Measurements from ENCODE around the gene THEMIS2.
"Not testable (repeated sequence)": the region's sequence is repeated elsewhere in the genome, so short reads cannot be mapped to it uniquely, and the experiment has no call there.

The THEMIS2 gene

GRCh38 chr1:27872059-27872801 lies at the start of gene THEMIS2:
Gene THEMIS2, plus strand, starts transcription at chr1:27872544. Its CDS starts 28 bp downstream, at chr1:27872572.
- in situ Hi-C loops (cut with HindIII; ENCODE audit: low sequenced_read_pairs): no loop called here

- in situ Hi-C loops (cut with HindIII; ENCODE audit: low sequenced_read_pairs): no loop called here
These were observed 48.6 kb upstream of the THEMIS2 start for GRCh38 chr1:27823784-27824183.

GRCh38 chr1:27824411-27824810 lies 47.9 kb upstream of the THEMIS2 start:
- in situ Hi-C loops (cut with HindIII; ENCODE audit: low sequenced_read_pairs): no loop called here

- in situ Hi-C loops (cut with HindIII; ENCODE audit: low sequenced_read_pairs): not testable (repeated sequence)
These were observed 42.9 kb upstream of the THEMIS2 start for GRCh38 chr1:27829339-27829960.

- in situ Hi-C loops (cut with HindIII; ENCODE audit: low sequenced_read_pairs): loop anchor here (10.0 kb wide), 2 partner anchors 66 to 334 kb away; no protein-coding TSS in a partner anchor
These were observed 41.5 kb upstream of the THEMIS2 start, which contains the start of gene PPP1R8 for GRCh38 chr1:27830621-27831440. Gene PPP1R8, plus strand, starts transcription at chr1:27830782. Its CDS starts 54 bp downstream, at chr1:27830836.

- in situ Hi-C loops (cut with HindIII; ENCODE audit: low sequenced_read_pairs): loop anchor here (10.0 kb wide), 2 partner anchors 67 to 333 kb away; no protein-coding TSS in a partner anchor
These were observed 40.6 kb upstream of the THEMIS2 start for GRCh38 chr1:27831568-27832410.

GRCh38 chr1:27832762-27833161 lies 39.6 kb upstream of the THEMIS2 start:
- in situ Hi-C loops (cut with HindIII; ENCODE audit: low sequenced_read_pairs): loop anchor here (10.0 kb wide), 2 partner anchors 68 to 332 kb away; no protein-coding TSS in a partner anchor

- in situ Hi-C loops (cut with HindIII; ENCODE audit: low sequenced_read_pairs): loop anchor here (10.0 kb wide), 2 partner anchors 69 to 331 kb away; no protein-coding TSS in a partner anchor
These were observed 38.9 kb upstream of the THEMIS2 start for GRCh38 chr1:27833470-27833869.

GRCh38 chr1:27835046-27835445 lies 37.3 kb upstream of the THEMIS2 start:
- in situ Hi-C loops (cut with HindIII; ENCODE audit: low sequenced_read_pairs): loop anchor here (10.0 kb wide), 2 partner anchors 70 to 330 kb away; no protein-coding TSS in a partner anchor

- in situ Hi-C loops (cut with HindIII; ENCODE audit: low sequenced_read_pairs): loop anchor here (10.0 kb wide), 2 partner anchors 71 to 329 kb away; no protein-coding TSS in a partner anchor
These were observed 36.8 kb upstream of the THEMIS2 start for GRCh38 chr1:27835501-27835900.

GRCh38 chr1:27849951-27850350 lies 22.4 kb upstream of the THEMIS2 start:
- in situ Hi-C loops (cut with HindIII; ENCODE audit: low sequenced_read_pairs): no loop called here

GRCh38 chr1:27855085-27855484 lies 17.3 kb upstream of the THEMIS2 start:
- in situ Hi-C loops (cut with HindIII; ENCODE audit: low sequenced_read_pairs): no loop called here

GRCh38 chr1:27856561-27857343 lies 15.6 kb upstream of the THEMIS2 start:
- in situ Hi-C loops (cut with HindIII; ENCODE audit: low sequenced_read_pairs): no loop called here

- in situ Hi-C loops (cut with HindIII; ENCODE audit: low sequenced_read_pairs): not testable (repeated sequence)
These were observed 14.8 kb upstream of the THEMIS2 start for GRCh38 chr1:27857552-27857951.

GRCh38 chr1:27858072-27858948 lies 14.0 kb upstream of the THEMIS2 start:
- in situ Hi-C loops (cut with HindIII; ENCODE audit: low sequenced_read_pairs): no loop called here

GRCh38 chr1:27858949-27859576 lies 13.3 kb upstream of the THEMIS2 start:
- in situ Hi-C loops (cut with HindIII; ENCODE audit: low sequenced_read_pairs): no loop called here

- in situ Hi-C loops (cut with HindIII; ENCODE audit: low sequenced_read_pairs): no loop called here
These were observed 10.9 kb upstream of the THEMIS2 start for GRCh38 chr1:27861436-27861835.

GRCh38 chr1:27862004-27862403 lies 10.3 kb upstream of the THEMIS2 start:
- in situ Hi-C loops (cut with HindIII; ENCODE audit: low sequenced_read_pairs): no loop called here
